ENCODE measurements around the gene MUSTN1.

- no peak for TF ChIP-seq POLR2A (IDR thresholded peaks at IDR 0.05)
- TF ChIP-seq, protein P1, sequence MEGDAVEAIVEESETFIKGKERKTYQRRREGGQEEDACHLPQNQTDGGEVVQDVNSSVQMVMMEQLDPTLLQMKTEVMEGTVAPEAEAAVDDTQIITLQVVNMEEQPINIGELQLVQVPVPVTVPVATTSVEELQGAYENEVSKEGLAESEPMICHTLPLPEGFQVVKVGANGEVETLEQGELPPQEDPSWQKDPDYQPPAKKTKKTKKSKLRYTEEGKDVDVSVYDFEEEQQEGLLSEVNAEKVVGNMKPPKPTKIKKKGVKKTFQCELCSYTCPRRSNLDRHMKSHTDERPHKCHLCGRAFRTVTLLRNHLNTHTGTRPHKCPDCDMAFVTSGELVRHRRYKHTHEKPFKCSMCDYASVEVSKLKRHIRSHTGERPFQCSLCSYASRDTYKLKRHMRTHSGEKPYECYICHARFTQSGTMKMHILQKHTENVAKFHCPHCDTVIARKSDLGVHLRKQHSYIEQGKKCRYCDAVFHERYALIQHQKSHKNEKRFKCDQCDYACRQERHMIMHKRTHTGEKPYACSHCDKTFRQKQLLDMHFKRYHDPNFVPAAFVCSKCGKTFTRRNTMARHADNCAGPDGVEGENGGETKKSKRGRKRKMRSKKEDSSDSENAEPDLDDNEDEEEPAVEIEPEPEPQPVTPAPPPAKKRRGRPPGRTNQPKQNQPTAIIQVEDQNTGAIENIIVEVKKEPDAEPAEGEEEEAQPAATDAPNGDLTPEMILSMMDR (IDR thresholded peaks at IDR 0.05) = no peak
These were observed 19.2 kb upstream of the MUSTN1 start for GRCh38 chr3:52854013-52854412.
